Muscle of back (tissue), 11 donors: ENCODE measurements around the gene BUB1B. TPM values are rescaled to one million over a fixed set of nuclear protein-coding genes. Genes with fewer than 3 reads are reported as not detected.

Source experiments
- DNase-seq, 3 donors: peaks; one replicate each; pipeline versions ENCODE4 v3.0.0 to v3.0.0-alpha.2; 2013
- polyA plus RNA-seq, 10 donors: library from polyadenylated mRNA; unstranded; fragments of 120-200 nt; gene quantifications; one replicate each; pipeline ENCODE4 v1.2.1, GENCODE V29; 2013; ENCODE audit not compliant: insufficient read length in 10 of 10

The BUB1B gene
- polyA plus RNA-seq, 10 donors = 10.5 to 23.3 (median 14.1) TPM

DNA sequence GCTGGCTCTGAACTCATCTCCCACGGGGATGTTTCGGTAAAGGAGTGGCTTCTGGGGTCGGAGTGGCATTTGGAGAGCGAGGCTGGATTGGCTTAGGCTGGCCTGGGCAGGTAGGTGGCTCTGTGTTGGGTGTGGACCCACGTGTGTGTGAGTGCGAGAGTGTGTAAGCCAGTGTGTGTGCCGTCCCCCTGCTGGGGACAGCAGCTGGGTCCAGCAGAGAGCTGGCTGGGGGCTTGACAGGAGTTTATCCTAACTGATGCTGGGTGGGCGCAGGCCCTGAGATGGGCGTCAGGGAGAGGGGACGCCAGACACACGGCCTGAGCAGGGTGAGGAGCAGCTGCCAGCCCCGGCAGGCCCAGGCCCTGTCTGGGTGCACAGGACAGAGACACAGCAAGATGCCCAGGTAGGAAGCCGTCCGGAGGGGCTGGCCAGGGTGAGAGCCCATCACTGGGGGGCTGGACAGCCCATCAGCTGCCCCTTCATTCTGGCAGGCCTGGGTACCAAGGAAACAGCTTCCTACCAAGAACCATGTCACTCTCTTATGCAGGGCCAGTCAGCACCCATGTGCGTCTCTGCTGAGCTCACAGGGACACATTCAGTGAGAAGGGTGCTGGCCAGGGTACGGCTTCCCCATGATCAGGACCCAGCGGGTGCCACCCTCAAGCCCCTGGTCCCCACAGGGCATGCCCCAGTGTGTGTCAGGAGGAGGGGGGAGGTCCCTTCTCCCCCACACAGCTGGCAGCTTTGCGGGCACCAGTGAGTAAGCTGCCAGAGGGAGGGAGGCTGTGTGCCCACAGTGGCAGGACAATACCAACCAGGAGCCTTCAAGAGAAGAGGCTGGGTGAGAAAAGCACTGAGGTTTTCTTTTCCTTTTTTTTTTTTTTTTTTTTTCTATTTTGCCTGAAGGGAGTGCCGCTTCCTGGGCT is 79.1 kb downstream of the BUB1B start:
- DNase-seq = no peak

DNA sequence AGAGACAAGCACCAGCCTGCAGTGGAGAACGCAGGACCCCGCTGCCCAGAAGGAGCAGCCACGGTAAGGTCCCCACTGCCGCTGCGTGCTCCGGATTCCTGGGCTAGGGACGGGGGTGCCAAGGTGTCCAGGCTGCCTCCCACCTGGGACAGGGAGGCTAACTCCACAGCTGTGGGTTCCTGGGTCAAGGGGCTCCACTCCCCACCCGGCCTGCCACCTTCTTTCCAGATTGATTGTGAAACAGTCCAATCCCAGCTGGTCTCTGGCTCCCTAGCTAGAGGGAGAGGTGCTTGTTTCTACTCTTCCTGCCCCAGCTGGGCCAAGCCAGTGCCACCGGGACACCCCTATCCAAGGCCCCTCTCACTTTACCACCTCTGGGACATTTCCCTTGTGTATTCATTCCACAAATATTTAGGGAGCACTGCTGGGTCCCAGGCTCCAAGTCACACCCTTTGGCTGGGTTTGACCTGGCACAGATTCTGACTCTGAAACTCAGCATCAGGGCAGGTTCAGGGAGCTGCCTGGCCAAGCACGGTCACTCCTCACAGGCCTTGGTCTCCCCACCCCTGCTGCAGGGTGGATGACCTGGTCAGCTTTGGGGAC is 79.9 kb downstream of the BUB1B start:
- DNase-seq = no peak

DNA sequence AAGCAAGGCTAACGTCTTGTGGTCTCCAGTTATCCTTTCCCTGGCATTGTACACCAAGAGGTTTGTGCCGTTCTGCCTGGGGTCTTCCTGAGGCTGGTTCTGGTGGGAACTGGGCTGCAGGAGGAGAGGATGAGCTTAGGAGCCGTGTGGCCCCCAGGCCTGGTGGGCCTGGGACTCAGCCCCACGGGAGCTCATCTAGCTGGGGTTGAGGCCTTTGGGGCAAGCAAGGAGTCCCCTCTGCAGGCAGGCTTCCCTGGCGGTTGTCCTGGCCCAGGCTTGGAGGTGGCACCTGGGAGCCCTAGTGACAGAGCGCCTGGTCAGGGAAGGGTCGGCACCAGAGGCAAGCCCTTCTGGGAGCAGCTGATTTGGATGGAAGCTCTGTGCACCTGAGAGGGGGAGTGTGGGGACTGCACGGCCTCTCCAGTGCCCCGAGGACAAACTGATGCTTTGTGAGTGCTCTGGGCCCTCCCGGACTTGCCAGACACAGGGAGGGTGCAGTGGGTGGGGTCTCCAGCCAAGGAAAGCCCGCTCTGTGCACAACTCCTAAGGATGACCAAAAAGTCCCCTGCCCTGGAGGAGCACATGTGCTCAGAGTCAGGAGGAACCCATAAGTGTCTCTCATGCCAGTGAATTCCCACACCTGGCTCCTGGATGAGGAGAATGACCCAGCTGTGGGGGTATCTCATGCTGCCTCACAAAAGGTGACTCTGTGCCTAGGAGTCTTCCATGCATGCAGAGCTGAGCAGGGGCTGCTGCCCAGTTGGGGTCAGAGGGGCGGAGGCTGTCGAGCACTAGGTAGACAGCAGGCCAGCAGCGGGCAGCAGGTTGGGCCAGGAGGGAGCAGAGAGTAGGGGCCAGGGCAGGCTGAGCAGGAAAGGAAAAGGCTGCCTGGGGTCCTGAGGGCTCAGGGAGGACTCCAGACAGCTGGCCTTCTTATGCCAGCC is 80.7 kb downstream of the BUB1B start:
- DNase-seq = no peak

DNA sequence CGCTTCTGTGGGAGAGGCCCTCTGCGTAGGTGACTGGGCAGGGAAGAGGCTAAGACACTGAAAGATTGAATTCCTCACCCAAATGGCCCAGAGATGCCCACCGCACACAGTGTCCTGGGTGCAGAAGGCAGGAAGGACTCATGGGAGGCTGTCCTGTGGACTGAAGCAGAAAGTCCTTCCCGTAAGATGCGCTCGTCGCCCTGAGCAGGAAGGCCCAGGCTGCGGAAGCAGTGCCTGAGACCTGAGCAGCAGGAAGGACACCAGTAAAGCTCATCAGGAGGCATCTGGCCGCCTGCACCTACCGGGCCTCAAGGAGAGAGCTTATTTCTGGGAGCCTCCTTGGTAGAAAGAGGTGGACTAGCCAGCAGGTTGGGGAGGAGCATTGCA is 81.3 kb downstream of the BUB1B start:
- DNase-seq = no peak

DNA sequence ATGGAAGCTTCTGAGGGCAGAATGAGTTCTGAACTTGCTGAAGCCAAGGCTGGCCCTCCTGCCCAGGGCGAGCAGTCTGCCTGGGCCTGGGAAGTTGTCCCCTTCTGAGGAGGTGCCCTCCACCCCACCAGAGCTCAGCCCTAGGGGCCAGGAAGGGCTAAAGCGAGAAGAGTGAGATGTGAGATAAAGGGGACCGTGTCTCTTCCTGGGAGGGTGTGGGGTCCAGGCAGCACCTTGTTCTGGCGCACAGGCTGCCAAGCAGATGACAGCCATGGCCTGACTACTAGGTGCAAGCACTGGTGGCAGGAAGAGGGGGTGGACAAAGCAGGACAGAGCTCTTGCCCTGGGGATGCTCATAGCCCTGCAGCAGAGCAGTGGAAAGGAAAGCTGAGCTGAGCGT is 81.7 kb downstream of the BUB1B start:
- DNase-seq = no peak

DNA sequence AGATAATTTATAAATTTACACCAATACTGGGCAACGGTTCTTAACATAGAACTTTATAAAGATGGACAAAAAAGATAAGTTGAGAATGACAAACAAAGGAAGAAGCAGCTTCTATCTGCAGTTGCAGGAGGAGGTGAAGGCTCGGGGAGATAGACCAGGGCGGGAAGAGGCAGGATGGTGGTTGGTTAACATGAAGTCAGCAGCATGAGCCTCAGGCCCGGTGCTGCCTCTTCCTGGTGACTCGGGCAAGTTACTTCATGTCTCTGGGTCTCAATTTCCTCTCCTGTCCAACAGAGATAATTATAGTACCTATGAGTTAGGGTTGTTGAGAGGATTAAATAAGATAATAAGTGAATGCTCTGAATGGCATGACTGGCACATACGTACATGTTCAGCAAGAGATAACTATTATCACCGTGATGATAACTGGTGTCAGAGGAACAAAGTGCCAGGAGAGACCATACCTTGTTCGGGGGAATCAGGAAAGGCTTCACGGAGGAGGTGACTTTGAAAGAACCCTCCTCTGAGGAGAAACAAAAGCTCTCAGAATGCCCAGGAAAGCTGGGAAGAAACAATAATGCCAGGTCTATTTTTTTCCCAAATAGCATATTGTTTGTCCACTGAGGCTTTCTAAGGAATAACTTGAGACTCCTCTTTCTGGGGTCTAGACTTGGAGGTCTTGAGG is 82.4 kb downstream of the BUB1B start:
- no peak for DNase-seq

DNA sequence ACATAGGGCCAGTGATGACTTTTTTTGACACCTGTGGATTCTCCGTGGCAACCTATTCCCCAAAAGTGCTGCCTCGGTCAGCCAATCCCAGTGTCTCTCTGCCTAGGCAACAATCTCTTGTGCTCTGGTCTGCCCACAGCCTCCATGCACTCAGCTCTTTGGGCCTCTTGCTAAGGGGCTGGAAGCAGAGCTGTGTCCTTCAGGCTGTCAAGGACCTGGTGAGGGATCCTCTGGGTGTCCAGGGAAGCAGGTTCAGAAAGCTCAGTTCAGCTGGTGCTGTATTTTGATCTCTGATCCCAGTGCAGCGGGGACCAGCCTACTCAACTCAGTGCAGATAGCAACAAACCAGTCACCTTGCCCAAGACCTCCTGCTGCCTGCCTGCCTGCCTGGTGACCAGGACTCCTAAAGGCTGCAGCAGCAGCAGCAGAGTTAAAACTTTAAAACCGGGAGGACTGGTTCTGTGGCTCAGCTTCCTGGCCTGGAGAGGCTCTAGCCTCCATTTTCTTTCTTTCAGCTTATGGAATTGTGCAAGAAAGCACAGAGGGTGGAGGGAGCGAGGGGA is 84.2 kb downstream of the BUB1B start:
- no peak for DNase-seq

DNA sequence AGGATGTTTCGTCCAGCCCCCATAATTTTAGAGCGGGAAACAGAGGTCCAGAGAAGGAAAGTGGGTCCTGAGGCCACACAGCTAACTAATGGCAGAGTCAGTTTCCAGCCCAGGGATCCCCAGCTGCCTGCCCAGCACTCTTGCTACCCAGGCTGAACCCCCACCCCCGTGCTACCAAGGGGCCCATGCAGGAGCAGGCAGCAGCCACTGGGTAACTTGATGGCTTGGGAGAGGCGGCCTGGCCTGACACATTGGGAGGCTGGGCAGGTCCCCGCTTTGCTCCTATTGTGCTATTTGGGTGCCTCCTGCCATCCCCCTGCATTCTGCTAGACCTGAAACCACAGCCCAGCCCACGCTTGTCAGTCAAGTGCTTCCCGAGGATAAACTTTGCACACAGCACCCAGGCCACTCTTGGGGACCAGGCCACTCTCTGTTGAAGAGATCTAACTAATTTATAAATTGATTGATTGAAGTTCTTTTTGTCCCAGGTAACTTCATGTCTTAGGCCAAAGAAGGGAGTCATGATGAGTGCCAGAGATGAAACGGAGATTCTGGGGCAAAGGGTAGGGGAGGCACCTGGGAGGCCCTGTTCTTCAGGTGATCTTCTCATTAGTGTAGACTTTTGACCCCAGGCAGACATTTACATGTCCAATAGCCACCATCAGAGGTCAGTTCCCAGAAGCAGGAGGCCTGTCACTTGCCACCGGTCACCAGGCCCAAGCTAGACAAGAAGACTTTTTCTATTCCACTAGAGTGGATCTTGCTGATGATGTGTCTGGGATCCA is 85.0 kb downstream of the BUB1B start:
- DNase-seq = no peak

DNA sequence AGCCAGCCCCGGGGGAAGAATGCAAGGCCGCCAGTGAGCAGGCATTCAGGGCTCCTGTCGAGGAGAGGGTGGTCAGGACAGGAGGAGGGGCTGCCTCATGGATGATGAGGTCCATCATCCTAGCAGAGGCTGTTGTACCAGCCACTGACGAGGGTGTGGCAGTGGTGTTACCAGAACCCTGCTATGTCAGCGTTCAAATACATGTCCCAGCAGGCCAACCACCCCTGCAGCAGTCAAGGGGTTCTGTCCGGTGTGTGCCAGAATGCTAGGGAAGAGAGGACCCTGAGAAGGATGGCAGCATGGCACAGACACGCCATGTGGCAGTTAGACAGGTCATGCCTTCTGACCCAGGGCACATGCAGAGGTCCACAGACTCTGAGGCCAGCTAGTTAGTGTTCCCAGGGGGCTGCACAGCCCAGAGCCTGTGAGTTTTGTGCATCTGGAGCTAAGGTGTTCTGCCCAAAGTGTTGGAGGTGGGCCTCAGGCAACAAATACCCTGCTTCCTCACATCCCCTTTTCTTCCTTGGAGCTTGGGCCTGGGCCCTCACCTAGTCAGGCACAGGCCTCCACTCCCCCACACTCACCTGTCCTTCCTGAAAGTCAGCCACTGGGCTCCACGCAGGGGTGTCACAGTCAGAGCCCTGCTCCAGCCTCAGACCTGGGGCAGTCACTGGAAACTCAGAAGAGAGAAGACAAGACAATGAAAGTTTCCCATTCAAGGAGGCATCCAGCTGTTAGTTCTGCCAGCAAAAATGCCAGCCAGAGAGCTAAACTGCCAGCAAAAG is 85.8 kb downstream of the BUB1B start:
- no peak for DNase-seq

DNA sequence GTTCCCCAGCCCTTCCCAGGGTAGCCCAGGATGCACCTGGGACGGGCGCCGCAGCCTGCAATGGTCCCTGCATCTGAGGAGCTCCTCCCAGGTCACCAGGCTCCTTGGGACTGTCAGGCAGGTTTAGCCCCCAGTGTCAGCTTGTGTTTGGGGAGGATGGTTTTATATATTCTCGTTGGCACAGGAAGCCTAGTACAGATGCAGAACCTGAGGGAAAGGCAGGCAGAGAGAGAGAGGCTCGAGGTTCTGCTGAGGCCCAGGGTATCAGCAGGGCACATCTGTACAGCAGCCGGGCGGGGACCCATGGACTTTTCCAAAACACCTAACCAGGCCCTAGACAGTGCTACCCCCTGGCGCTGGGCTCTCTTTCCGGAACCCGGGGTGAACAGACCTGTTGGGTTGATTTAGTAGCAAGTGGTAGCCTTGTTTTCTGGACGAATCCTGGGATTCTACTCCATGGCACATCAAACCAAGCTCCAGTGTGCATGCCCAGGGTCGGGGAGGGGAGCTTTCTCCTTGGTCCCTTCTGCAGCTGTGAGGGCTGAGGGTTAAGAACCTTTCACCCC is 86.6 kb downstream of the BUB1B start:
- no peak for DNase-seq

DNA sequence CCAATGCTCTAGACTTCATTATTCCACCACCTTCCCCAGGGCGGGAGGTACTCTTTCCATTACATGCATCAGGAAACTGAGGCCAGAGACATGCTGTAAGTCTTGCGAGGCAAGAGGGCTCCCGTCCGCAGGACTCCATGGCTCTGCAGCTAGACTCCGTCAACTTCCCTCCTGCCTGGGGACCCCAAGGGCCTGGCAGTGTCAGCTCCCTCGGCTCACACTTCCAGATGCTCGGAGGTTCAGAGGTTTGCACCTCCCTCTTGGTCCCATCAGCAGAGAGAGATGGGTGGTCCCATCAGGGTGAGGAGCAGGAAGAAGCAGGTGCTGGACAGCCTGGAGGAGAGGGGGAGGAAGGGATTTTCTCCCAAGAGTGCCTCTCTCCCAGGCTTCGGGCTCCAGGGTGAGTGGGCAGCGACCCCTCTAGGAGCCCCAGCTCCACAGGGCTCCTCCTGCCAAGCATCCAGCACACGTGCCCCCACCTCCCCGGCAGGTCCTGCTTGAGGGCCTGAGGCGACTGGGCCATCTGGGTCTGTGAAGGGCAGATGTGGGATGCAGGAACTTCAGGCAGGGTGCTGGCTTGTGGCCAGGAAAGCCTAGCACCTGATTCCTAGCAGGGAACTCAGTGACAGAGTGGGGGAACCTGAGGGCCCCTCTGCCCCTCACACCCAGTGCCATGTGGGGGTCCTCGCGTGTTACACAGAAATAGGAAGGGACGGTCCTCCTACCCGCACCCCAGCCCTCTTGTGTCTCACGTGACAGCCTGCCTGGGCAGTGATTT is 87.3 kb downstream of the BUB1B start:
- no peak for DNase-seq

DNA sequence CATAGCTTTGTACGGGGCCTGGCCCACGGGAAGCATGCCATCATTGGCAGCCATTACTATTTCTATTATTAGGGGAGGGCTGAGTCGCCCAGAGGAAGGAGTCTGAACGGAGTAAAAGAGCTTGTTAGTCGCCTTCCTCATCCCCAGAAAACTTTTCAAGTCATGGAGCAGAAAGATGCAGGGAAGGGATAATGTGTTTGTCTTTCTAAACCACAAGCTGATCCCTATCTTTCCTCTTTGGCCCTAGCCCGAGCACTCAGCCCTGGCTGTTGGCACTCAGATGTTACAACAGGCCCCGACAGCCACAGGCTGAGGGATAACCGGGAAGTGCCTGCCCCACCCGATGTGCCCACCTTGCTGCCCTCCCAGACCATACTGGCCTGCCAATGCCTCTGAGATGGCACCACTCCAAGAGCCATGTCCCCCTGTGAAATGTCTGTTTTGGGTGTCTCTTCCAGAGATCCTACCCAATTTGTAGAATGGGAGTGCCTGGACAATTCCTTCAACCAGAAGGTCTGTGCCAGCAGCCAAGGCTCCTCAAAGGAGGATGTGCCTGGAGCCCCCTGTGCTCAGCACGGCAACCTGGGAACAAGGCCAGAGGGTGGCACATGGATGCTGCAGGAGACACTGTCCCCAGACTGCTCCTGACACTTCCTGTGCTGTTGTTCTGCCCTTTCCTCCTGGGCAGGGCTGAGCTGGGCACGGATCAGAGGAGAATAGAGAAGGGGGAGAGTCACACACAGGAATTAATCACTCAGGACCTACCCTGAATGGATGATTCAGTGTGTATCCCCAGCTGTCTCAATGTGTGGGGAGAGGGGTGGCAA is 88.8 kb downstream of the BUB1B start:
- DNase-seq = no peak

DNA sequence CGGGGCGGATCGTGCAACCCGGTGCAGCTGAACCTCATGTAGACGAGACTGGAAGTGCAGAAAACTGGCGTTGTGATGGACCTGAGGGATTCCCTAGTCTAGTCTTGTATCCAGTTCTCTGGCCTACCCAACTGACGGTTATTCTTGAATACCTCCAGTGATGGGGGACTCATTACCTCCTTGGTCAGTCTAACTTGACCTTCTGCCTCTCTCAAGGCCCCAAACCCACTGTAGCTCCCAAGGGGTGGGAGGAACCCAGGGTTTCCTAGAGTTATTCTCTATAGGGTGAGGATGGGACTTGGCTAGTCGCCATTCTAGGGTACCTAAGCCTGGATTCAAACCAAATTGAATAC is 89.4 kb downstream of the BUB1B start:
- no peak for DNase-seq

DNA sequence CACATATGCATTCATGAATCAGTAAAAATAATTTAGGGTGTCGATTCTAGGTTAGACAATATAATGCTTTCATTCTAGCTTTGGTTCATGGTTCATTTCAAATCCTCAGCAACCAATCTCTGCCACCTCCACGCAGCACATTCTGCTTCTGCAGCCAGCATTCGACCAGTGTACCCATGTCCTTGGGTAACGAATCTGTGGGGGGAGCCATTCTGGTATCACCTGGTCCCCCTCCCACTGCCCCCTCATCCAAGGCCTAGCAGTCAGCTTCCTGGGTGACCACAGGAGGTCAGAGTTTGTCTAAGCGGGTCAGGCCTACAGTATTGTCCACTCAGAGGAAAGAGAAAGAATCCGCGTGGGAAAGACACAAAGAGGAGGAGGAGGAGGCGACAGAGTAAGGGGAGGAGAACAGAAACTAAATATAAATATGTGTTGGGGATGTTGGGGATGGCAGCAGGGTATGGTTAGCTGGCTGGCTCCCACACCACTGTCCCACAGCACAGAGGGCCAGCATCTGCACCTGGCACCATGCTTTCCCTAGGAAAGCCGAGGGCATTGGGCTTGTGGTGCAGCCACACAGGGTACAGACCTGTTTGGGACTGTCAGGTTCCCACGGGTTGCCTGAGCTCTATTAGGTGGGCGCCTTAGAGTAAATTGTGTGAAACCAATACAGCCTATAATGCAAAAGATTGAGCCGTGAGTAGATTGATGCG is 90.1 kb downstream of the BUB1B start:
- no peak for DNase-seq

DNA sequence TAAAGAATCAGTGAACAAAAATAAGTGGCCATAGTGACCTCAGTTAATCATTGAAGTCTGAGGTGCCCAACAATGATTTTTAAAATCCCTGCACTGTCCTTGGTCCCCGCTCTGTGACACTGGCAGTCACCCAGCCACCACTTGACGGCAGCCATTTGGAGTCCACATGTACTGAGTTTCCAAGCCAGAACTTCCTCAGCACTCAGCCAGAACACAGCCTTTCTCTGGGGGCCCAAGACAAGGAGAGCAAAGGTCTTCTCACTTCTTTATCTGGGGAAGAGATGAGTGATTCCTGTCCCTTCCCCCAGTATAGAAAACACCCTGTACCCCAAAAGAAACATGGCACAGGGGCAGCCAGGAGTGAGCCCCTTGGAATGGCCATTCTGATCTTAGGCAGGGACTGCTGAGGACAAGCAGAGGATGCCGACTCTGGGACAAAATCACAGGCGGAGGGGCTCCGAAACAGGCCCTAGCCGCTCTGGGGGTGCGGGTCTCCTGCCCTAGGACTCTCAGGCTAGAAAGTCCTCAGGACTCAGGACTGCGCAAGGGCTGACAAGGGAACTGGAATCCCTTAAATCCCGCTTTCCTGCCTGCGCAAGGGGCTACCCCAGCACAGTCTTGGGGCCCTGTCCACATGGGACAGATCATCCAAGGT is 90.7 kb downstream of the BUB1B start:
- no peak for DNase-seq

DNA sequence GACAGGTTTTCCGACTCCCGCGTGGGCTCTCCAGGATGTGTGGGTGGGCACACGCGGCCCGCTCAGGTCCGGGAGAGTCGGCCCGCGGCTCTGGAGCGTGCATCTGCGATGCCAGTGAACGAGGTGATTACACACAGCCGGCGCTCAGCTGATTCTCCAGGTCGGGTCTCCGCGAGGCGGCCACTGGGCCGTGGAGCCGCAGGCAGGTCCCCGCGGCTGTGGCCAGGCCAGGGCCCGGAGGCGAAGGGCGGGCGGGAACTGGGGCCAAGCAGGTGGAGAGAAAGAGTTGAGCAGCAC is 91.2 kb downstream of the BUB1B start:
- DNase-seq = no peak
